UCSD-AML1 (cell line): Measurements from ENCODE around the gene PJA2.

ENCODE experiments used
- DNase-seq: peaks from one replicate; lab custom pipeline; 2025; ENCODE audit not compliant: unreplicated experiment; lab: John Stamatoyannopoulos, UW

The PJA2 gene

DNA sequence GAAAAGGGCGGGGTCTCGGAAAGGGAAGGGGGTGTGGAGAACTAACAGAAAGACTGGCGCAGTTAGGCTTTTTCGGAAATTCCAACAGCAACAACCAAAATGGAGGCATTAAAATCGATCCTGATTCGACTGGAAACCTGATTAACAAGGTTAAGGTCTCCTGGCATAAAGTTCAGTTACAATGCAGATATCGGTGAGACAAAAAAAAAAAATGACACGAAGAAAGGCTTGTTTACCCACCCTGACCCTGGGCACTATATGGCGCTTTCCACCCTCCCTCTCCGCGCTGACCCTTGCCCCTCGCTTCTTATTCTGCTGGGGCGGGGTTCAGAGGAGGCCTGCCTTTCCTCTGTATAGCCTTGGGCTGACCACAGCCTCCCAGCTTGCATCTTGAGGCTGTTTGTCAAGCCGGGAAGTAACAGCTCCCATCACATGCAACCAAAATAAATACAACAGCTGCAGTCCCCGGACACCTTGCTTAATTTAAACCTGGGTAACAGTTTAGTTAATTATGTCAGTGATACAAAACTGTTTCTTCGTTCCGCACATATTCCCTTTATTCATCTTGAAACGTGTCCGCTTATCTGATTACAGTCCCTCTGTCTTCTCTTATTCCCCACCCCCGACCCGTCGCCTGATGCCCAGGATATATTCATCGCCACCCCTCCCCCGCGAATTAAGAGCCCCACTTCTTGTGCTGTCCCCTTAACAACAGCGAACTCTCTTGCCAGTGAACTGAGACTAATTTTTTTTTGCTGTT, 795 bp upstream of the PJA2 start:
- DNase-seq = peak; percentile 81

DNA sequence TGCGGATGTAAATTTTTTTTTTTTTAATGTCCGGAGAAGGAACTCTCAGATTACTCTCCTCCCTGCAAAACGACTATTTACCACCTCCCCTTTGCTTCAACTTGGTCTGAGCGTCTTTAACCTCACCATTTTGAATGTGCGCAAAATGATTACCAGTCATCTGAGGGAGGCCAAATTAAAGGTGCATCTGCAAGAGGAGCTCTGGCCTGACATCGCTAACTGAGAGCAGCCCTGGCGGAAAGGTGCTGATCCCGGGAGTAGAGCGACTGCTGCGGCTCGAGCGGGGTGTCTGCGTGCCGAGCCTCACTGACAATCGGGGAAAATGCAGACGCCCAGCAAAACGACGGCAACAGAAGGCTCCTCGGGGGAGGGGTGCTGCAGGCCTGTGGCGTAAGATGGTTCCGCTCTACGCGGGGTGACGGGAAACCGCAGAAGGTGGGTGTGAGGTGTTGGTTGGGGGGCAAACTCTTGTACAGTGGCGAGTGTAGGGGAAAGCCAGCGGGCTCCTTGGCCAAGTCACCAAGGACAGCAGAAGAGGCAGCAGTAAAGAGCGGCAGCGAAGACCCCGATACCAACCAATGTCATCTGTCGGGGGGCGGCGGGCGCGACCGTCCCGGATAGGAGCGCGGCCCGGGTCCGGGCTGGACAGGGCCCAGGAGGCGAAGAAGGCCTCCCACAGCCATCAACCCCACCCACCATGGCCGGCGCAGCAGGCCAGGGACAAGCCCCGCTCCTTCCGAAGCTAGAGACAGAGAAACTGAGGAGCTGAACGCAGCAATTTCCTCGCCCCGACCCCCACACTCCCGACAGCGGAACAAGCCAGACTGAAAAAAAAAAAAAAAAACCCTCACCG, 557 bp downstream of the PJA2 start:
- DNase-seq = peak; percentile 82

DNA sequence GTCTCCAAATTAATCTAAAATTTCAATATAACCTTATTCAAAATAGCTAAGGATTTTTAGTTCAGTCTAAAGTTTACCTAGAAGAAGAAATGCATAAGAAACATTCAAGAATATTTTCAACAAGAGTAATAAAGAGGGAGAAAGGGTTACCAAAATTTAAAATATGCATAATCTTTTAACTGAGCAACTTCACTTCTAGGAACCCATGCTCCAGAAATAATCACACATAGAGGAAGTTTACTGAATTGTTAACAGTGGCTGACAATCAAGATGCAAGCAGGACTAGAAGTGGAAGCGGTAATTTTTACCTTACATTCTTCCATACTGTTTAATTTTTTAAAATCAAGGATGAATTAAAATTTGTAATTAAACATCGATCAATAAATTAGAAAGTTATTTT, 1.9 kb downstream of the PJA2 start:
- DNase-seq = no peak

DNA sequence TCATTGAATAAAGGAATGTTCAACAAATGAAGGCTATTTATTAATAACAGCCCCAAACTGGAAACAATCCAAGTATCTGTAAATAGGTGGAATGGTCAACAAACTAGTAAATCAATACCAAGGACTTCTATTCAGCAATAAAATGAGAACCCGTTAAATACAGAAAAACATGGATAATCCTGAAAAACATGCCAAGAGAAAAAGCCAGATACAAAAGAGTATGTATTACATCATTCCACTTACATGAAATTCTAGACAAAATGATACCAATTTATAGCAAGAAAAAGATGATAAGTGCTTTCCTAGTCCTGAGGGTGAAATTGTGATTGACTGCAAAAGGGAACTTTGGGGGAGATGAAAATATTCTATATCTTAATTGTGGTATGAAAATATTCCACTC, 3.1 kb downstream of the PJA2 start:
- DNase-seq = no peak

DNA sequence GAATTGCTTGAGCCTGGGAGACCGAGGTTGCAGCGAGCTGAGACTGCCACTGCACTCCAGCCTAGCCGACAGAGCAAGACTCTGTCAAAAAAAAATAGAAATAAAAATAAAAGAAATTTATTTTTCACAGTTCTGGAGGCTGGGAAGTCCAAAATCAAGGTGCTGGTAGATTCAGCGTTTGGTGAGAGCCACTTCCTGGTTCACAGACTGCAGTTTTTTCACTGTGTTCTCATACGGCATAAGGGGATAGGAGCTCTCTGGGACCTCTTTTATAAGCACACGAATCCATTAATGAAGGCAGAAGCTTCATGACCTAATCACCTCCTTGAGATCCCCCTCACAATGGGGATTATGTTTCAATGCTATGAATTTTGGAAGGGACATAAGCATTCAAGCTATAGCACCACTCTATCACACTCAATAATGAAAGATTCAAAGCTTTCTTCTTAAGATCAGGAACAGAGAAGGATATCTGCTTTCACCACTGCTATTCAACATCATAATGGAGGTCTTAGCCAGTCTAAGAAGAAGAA, 5.3 kb downstream of the PJA2 start:
- no peak for DNase-seq

DNA sequence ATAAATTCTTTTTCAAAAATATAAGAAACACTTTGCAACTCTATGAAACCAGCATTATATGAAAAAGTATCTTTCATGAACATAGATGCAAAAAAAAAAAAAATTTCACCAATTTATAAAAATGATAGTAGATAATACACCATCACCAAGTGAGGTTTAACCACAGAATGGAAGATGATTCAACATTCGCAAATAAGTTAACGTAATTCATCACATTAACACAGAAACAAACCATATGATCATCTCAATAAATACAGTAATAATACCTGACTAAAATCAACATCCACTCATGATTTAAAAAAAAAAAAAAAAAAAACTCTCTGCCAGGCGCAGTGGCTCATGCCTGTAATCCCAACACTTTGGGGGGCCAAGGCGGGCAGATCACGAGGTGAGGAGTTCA, 6.3 kb downstream of the PJA2 start:
- no peak for DNase-seq

DNA sequence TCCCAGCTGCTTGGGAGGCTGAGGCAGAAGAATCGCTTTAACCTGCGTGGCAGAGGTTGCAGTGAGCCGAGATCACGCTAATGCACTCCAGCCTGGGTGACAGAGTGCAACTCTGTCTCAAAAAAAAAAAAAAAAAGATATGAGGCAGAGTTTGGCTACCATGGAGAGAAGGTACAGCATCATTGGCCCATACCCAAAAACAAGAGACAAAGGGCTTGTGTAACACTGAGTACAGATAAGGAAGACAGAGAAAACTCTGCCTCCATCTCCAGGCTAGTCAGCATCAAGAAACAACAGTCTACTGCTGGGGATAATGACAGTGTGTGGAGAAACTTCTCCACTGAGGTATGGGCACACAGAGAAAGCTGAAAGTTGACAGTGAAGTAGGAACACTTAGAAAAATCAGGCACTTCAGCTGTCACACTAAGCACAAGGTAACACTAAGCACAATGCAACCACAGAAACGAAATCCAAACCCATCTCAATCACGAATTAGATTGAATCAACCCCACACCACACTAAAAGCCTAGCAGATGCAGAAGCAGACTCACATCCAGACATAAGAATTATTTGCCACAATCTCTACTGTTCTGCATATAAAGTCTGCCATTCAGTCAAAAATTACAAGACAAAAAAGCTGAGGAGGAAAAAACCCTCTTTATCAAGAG, 10.5 kb downstream of the PJA2 start:
- no peak for DNase-seq

DNA sequence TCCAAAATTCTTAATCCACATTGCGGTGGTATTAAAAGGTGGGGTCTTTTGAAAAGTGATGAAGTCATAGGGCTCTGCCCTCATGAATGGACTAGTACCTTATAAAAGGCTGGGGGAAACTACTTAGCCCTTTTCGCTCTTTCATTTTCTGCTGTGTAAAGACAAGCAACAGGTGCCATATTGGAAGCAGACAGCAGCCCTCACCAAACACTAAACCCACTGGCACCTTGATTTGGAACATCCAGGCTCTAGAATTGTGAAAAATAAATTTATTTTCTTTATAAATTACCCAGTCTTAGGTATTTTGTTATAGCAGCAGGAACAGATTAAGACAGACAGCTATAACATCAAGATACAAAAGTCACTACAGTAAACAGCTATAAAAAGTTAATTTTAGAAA, 12.8 kb downstream of the PJA2 start:
- no peak for DNase-seq

DNA sequence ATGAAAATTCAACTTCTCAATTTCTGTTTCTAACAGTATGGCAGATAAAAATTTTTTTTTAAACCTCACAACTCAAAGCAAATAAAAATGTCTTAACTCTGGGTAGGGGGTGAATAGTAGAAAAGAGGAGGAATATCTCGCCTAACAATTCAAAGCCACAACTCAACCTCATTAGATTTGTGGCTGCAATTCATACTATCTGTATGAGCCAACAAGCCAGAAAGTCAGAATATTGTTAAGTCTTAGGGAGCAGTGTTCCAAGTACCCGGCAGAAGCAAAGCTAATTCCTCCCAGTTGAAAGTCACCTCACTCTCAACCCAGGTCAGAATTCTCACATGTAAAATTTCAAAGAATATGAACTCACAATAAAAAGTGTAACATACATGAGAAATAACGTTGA, 15.0 kb downstream of the PJA2 start:
- no peak for DNase-seq

DNA sequence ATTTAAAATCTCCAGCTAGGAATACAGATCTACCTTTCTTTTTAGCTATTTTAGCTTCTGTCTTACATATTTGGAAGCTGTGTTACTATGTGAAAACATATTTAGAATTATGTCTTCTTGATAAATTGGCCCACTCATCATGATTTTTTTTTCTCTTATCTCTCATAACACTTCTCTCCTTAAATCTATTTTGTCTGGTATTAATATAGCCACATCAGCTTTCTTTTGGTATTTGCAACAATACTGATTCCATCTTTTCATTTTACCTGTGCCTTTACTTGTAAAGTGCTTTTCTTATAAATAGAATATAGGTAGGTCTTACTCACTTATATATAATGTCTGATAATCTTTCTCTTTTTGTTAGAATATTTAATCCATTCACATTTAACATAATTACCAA, 19.6 kb downstream of the PJA2 start:
- DNase-seq = no peak

DNA sequence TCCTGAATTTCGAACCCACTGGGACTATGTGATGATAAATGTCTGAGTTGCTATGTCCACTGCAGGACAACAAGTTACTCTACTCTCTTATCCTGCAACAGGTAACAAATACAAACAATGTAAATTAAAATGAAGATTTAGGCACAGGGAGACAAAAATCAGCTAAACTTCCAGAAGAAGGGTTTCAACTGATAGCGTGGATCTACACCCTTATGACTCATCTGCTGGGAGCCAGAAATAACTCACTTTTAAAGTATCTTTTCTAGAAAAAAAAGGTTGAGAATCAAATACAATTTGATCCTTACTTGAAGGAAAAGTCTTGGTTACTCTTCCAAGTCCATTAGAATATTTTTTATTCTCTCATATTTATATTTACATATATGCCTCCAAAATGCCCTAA, 21.4 kb downstream of the PJA2 start:
- DNase-seq = no peak

DNA sequence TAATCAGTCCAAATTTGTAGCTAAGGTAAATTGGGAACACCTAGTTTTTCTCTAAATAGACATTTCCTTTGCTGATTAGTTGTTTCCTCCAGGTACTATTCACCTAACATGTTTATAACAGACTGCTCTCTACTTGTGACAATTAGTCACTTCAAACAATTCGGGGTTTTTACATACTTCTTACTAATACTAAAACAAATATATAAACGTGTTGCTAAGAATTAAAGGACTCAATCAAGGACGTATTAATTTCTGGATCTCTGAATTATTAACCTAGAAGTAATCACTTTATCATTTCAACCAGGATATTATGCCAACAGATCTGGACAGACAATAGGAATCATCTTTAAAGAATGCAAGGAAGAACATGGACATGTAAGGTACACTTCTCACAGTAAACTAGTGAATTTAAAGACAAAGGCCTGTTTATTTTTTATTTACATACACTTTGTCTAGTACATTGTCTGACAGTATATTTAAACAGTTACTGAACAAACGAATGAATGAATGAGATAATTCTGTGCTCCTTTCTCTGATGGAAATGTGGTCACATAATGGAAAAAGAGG, 22.3 kb downstream of the PJA2 start:
- DNase-seq = no peak

DNA sequence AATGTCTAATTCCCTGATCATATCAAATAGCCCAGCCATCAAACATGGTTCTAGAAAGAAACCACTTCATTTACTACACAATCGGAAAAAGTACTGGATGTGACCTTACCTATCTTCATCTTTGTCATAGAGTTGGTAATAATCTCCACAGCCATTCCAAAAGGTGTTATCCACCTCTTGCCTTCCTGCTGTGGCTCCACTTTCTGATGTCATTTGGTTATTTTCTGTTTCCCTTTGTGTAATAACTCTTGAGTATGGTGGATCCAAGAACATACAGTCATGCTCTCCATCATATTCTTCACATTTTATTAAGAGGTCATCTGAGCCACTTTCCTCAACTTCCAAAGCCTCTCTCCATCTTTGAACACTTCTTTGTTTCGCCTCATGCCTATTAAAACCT, 31.7 kb downstream of the PJA2 start:
- DNase-seq = no peak

DNA sequence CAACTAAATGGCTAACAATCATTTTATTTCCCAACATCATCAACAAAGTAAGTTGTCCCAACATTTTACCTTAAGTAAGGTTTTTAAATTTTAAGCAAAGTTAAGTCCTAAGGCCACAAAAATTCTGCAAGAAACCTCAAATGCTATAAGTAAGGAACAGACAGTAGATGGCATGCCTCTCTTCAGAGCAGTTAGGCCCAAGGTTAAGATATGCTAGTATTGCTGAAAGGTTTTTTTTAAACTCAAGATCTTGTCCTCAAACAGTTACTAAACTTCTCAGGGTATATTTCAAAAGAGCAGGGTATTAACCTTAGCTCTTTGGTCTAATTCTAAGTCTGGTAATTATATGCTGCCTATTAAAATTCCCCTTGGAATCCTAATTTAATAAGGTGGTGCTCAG, 35.1 kb downstream of the PJA2 start:
- no peak for DNase-seq

DNA sequence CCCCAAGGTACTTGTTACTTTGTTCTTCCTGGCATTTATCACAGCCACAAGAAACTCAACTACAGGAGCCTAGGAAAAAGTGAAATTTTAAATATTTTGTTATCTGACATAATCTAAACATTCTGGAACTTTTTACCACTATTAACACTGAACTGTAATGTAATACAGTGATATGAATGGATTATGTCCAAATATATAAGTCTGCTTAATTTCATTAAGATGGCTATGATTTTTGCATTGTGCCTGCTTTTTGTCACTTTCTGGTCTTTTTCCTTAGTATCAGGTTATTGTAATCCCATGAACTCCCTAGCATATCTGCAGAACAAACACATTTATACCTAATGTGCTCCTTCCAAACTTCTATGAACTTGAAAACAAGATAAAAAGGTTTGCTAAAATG, 35.8 kb downstream of the PJA2 start:
- no peak for DNase-seq

DNA sequence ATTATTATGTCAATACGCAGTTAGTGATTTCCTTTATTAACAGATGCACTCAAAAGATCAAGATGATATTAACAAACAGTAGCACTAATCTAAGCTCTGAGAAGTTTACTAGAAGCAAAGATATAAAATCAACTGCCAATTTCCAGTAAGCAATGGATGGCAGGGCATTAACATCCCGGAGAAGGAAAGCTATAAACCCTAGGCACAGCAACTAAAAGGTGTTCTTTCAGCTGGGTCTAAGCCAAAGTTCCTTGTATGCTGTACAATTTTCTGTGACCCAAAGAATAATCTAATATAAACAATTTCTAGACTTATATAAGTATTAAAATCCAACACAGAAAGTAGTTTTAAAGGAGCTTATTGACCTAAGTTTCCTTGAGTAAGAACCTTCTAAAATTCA, 39.4 kb downstream of the PJA2 start:
- DNase-seq = no peak

DNA sequence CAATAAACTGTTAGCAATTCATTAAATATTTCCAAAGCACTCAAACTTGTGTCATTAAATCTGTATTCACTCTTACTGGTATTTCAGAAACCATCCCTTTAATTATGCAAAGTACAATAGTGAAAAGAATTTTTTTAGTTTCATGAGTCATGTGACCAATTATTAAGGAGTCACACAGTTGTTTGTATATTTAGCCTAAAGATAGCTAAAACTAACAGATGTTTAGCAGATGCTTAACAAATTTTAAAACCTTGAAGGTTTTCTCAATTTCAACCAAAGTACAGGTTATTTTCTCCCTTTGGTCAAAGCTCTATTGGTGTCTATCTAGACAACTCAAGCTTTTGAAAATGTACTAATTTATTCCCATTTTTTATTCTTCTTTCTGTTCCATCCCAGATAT, 44.1 kb downstream of the PJA2 start:
- no peak for DNase-seq

DNA sequence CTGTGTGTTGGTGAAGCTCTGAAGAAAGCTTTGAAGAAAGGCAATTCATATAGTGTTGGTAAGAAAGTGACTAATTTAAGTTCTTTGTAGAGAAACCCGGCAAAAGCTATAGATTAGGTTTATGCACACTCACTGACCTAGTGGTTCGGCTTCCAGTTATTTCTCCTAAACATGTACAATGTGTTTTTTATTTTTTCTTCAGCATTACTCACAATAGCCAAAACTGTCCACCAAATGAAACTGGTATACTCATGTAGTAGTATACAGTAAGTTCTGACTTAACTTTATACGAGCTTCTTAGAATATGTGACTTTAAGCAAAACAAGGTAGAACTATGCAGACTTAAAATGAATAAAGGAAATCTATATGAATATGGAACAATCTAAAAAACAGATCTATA, 44.8 kb downstream of the PJA2 start:
- no peak for DNase-seq

DNA sequence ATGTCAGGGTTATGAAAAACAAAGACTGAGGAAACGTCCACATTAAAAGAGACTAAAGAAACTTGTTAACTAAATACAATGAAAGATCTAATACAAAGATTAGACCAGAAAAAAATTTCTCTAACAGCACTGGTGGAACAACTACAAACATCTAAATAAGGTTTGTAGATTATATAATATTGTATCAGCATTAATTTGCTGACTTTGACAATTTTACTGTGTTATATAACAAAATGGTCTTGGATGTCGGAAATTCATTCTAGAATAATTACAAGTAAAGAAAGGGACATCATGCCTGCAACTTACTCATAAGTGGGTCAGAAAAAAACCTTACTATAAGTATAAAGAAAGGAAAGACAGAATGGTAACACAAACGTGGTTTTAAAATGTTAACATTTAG, 50.1 kb downstream of the PJA2 start:
- DNase-seq = no peak

DNA sequence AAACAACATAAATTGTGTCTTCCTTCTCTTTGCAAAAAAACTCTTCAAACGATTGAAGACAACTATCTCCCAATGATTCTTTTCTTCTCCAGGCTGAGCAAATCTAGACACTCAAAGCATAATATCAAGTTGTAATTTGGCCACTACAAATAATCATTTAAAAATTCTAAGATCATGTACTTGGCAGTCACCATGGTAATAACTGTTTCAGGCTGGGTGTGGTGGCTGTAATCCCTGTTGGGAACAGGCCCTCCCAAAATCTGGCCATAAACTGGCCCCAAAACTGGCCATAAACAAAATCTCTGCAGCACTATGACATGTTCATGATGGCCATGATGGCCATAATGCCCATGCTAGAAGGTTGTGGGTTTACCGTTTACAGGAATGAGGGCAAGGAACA, 52.0 kb downstream of the PJA2 start:
- no peak for DNase-seq

DNA sequence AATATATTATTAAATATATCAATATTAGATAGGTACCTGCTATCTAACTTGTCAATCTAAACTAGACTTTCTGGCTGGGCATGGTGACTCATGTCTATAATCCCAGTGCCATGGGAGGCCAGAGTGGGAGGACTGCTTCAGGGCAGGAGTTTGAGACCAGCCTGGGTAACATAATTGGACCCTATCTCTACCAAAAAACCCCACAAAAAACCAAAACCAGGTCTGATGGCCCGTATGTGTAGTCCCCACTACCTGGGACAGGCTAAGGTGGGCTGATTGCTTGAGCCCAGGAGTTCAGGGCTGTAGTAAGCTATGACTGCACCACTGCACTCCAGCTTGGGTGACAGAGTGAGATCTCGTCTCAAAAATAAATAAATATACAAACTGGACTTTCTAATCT, 55.0 kb downstream of the PJA2 start:
- no peak for DNase-seq
